Esophagus muscularis mucosa (tissue), 4 donors: ENCODE results near the gene UNC5A. TPM values are rescaled to one million over a fixed set of nuclear protein-coding genes. Genes with fewer than 3 reads are reported as not detected.

ENCODE experiments used
- DNase-seq: peaks from one replicate; pipeline ENCODE4 v3.0.0-alpha.2; 2017; ENCODE audit errors: extremely low spot score
- H3K27ac ChIP-seq, 4 donors: fragments of 200-600 bp; sonication (generic); replicated peaks in 1 of 4; 1 replicate in 3 of 4; 2 replicates in 1 of 4; pipeline ENCODE4 v1.5.1; 2016 to 2019; ENCODE audit warnings: mild to moderate bottlenecking in 1 of 4
- H3K27me3 ChIP-seq, 4 donors: fragments of 200-600 bp; sonication (generic); one replicate each; pipeline versions ENCODE4 v1.5.1 to v1.6.0; 2016 to 2019
- H3K36me3 ChIP-seq, 4 donors: fragments of 200-600 bp; sonication (generic); one replicate each; pipeline ENCODE4 v1.5.1; 2016 to 2019
- H3K4me1 ChIP-seq, 4 donors: fragments of 200-600 bp; sonication (generic); one replicate each; pipeline ENCODE4 v1.5.1; 2016 to 2019
- H3K4me3 ChIP-seq, 4 donors: fragments of 200-600 bp; sonication (generic); 1 replicate in 2 of 4; 2 replicates in 2 of 4; pipeline ENCODE4 v1.5.1; 2016 to 2019; ENCODE audit warnings: mild to moderate bottlenecking in 4 of 4, moderate library complexity in 1 of 4
- H3K9me3 ChIP-seq, 4 donors: fragments of 200-600 bp; sonication (generic); 1 replicate in 3 of 4; 2 replicates in 1 of 4; pipeline ENCODE4 v1.5.1; 2016 to 2019
- CTCF ChIP-seq, 3 experiments: fragments of 200-600 bp in 2 of 3; fragments of 450-650 bp in 1 of 3; sonication (generic) in 2 of 3; IDR thresholded peaks; one replicate each; pipeline ENCODE4 v1.5.1; 2017 to 2019; ENCODE audit warnings: antibody characterized with exemption in 3 of 3, mild to moderate bottlenecking in 2 of 3, moderate library complexity in 1 of 3
- EP300 ChIP-seq: sonication (generic); formaldehyde crosslinking; IDR thresholded peaks from one replicate; pipeline ENCODE4 v1.6.1; 2017; ENCODE audit warnings: antibody characterized with exemption
- POLR2A ChIP-seq: fragments of 450-650 bp; IDR thresholded peaks from one replicate; pipeline ENCODE4 v1.6.1; 2017; ENCODE audit warnings: antibody characterized with exemption, moderate library complexity, mild to moderate bottlenecking, low read depth
- POLR2AphosphoS5 ChIP-seq, 2 donors: sonication (generic); formaldehyde crosslinking; IDR thresholded peaks; one replicate each; pipeline ENCODE4 v1.6.1; 2017; ENCODE audit warnings: antibody characterized with exemption in 2 of 2
- WGBS: methylation state at CpG from one replicate; pipeline ENCODE4 v1.1.5; 2018; 5-methylcytosine and 5-hydroxymethylcytosine counted together
- intact Hi-C: fragments of 100-400 bp; cut with DNase I; formaldehyde crosslinking; loops from one replicate; pipeline ENCODE4 v1.15.1; 2023
- total RNA-seq, 4 donors: library from RNA; depleted of rRNA; stranded (reverse); fragments of >200 nt; gene quantifications; one replicate each; pipeline versions ENCODE4 v1.1.0 to v1.2.1, GENCODE V29; 2016

UNC5A gene
- total RNA-seq, 4 donors from 2014 or later: not detected

GRCh38 chr5:176849611-176850227, 39.4 kb downstream of the UNC5A start:
- DNase-seq: no peak
- intact Hi-C loops: no loop called here
- Histone ChIP-seq H3K4me3 (no peak overlapping the region), H3K4me1 (no peaks in the 10 kb centered on the region), H3K27ac (no peak overlapping the region), H3K27me3 (peaks cover 0 to 86% (median 7%) of the 10 kb centered on the region in 4 donors), H3K9me3 (no peaks in the 10 kb centered on the region), H3K36me3 (no peaks in the 10 kb centered on the region)
- no peak for TF ChIP-seq EP300
- 81% methylated on average over 6 of the region's 7 CpGs for WGBS

DNA sequence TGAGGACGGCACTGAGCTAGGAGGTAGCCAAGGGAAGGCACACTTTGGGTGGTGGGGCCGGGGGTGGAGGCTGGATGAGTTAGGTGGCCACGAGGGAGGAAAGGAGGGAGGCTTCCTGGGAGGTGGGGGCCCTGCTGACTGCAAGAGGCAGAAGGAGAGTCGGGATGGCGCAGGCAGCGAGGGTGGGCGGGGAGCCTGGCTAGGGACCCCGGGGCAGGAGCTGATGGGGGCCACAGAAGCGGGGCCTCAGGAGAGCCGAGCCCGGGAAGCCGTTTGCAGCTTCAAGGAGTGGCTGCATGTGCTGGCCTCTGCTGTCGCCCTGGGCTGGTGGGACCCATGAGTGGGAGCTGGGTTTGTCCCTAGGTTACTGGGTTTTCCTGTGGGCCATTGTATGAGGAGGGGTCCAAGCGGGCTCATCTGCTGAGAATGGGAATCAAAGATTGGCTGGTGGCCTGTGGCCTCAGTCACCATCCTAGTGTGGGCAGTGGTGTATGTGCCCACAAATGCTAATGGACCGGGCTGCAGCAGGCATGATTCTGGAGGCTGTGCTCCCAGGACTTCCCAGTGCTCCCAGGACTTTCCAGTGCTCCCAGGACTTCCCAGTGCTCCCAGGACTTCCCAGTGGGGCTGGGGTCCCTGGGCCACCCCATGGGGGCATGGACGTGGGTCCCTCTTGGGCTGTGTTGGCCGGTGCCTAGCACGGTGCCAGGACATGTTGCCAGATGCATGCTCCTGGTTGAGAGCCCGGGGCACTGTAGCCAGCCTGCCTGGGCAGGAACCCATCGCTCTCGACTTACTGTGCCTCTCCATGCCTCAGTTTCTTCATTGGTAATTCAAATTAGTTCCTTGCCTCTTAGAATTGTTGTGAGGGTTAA, 40.2 kb downstream of the UNC5A start:
- Histone ChIP-seq H3K4me3 (no peak overlapping the region), H3K27ac (no peak overlapping the region), H3K27me3 (peaks cover 0 to 86% (median 7%) of the 10 kb centered on the region in 4 donors), H3K4me1 (no peaks in the 10 kb centered on the region), H3K36me3 (no peaks in the 10 kb centered on the region), H3K9me3 (no peaks in the 10 kb centered on the region)
- intact Hi-C loops: no loop called here
- DNase-seq: no peak
- TF ChIP-seq CTCF (IDR thresholded peaks at IDR 0.05) (no peak), POLR2AphosphoS5 (IDR thresholded peaks at IDR 0.05) (no peak), POLR2A (no peak), EP300 (no peak)
- WGBS: 85% methylated on average over 17 of the region's 21 CpGs

DNA sequence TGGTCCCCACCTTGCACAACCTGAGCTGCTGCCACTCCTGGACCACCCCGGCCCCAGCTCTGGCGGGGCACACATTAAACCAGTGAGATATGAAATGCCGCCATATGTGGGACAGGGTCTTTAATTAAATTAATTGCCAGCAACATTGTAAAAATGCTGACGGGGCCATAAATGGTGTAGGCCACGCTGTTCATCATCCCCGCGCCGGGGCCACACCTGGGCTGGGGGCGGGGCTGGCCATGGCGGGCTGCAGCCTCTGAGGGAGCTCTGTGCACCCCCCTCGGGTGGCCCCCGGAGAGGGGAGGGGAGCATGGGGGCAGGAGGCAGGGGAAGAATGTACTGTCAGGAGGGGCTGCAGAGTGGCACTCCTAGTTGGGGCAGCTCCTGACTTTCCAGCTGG, 41.0 kb downstream of the UNC5A start:
- Histone ChIP-seq H3K27ac (no peak overlapping the region), H3K4me1 (no peaks in the 10 kb centered on the region), H3K4me3 (no peak overlapping the region), H3K27me3 (peaks cover 0 to 86% (median 7%) of the 10 kb centered on the region in 4 donors), H3K36me3 (no peaks in the 10 kb centered on the region), H3K9me3 (no peaks in the 10 kb centered on the region)
- no peak for DNase-seq
- 80% methylated on average over 1 of the region's 12 CpGs for WGBS
- intact Hi-C loops: no loop called here
- TF ChIP-seq CTCF (IDR thresholded peaks at IDR 0.05): no peak

DNA sequence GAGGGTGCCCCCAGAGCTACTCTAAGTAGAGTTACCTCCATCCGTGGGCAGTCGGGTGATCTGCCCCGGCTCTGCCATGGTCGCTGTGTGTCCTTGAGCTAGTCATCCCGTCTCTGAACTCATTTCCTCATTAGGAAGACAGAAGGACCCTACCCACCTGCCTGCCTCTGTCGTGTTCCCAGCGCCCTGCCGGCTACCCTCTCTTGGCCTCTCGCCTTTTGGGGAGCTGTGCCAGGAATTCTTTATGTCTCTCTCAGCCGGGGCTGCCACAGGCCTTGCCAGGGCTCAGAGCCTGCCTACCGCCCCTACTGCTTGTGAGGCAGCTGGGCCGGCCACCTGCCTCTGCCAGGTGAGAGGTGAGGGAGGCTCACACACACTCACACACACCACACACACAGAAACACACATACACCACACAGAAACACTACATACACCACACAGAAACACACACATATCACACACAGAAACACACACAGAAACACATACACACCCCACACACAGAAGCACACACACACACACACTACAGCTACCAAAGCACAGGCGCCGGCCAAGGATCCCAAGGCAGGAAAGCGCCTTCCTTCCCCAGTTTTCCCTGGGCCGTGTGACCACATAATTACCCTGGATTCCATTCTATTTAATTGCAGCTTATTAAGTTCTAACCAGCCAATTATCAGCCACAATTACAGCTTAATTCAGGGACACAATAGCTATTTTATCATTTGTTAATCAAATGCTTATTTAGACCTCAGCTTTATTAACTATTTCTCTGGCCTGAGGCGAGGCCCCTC, 41.7 kb downstream of the UNC5A start:
- WGBS: 77% methylated on average over 17 of the region's 17 CpGs
- intact Hi-C loops: no loop called here
- Histone ChIP-seq H3K4me3 (no peak overlapping the region), H3K4me1 (no peaks in the 10 kb centered on the region), H3K27ac (no peak overlapping the region), H3K36me3 (no peaks in the 10 kb centered on the region), H3K27me3 (peaks cover 0 to 85% (median 6%) of the 10 kb centered on the region in 4 donors), H3K9me3 (no peaks in the 10 kb centered on the region)
- TF ChIP-seq CTCF (IDR thresholded peaks at IDR 0.05) (no peak), EP300 (no peak), POLR2AphosphoS5 (IDR thresholded peaks at IDR 0.05) (no peak)
- DNase-seq: no peak

GRCh38 chr5:176853151-176853778, 42.9 kb downstream of the UNC5A start:
- H3K4me3 ChIP-seq: no peak overlapping the region
- TF ChIP-seq POLR2A (no peak), EP300 (no peak), CTCF (IDR thresholded peaks at IDR 0.05) (no peak)
- H3K27me3 ChIP-seq: peaks cover 0 to 85% (median 4%) of the 10 kb centered on the region in 4 donors
- no peak overlapping the region for H3K27ac ChIP-seq
- no peaks in the 10 kb centered on the region for H3K4me1 ChIP-seq
- intact Hi-C loops: no loop called here
- WGBS: 73% methylated on average over 20 of the region's 20 CpGs
- no peak for DNase-seq
- no peaks in the 10 kb centered on the region for H3K36me3 ChIP-seq
- no peaks in the 10 kb centered on the region for H3K9me3 ChIP-seq
